HUES64 (cell line): Measurements from ENCODE around the gene ARHGAP22.

Experiments used
- H3K27ac ChIP-seq: 2 replicates; pipeline ENCODE4 v1.7.0; 2013; ENCODE audit warnings: low read depth, low read length, inconsistent platforms
- H3K27me3 ChIP-seq: 2 replicates; pipeline ENCODE4 v1.6.1; 2013; ENCODE audit warnings: mild to moderate bottlenecking, low read length; ENCODE audit not compliant: insufficient read depth
- H3K36me3 ChIP-seq: 2 replicates; pipeline ENCODE4 v1.6.1; 2013; ENCODE audit warnings: mild to moderate bottlenecking, low read length; ENCODE audit not compliant: insufficient read depth
- H3K4me1 ChIP-seq: 2 replicates; pipeline ENCODE4 v1.6.1; 2013; ENCODE audit warnings: mild to moderate bottlenecking, low read length, moderate library complexity; ENCODE audit not compliant: insufficient read depth
- H3K4me3 ChIP-seq: 2 replicates; pipeline ENCODE4 v1.5.1; 2013; ENCODE audit warnings: mild to moderate bottlenecking, low read length, moderate library complexity
- H3K9ac ChIP-seq: 2 replicates; pipeline ENCODE4 v1.6.1; 2013; ENCODE audit warnings: mild to moderate bottlenecking, low read depth, low read length
- H3K9me3 ChIP-seq: 2 replicates; pipeline ENCODE4 v1.6.1; 2013; ENCODE audit warnings: low read depth, low read length; ENCODE audit not compliant: insufficient read depth
- WGBS: fragments of 150-250, 120-280 bp; methylation state at CpG from one replicate; pipeline ENCODE4 v1.1.7; 2013; ENCODE audit warnings: missing lambda C conversion rate; 5-methylcytosine and 5-hydroxymethylcytosine counted together

Gene ARHGAP22

DNA sequence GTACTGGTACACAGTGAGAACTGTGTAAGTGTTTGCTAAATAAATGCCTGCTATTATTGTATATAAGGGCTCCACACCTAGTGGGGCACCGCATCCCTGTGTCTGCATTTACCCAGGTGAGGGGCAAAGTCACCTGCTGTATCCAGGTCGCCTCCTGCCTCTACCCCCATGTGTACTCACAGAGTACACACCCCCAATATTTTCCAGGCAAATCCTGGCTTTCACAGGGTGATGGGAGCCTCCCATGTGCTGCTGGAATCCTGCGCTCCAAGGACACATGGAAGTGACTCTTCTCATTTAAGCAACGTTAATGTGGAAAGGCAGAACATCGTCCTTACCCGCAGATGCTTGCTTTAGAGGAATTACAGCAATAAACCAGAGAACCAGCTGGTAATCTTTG is 48.2 kb downstream of the ARHGAP22 start:
- Histone ChIP-seq H3K36me3 (no peaks in the 10 kb centered on the region), H3K9ac (no peak overlapping the region), H3K4me3 (no peak overlapping the region), H3K9me3 (no peaks in the 10 kb centered on the region), H3K4me1 (no peaks in the 10 kb centered on the region; the same call in 1 of the 2 replicates), H3K27me3 (no peaks in the 10 kb centered on the region), H3K27ac (no peak overlapping the region)
- WGBS: 97% methylated on average over 6 of the region's 6 CpGs

GRCh38 chr10:48556065-48556464 is 48.8 kb downstream of the ARHGAP22 start:
- no peaks in the 10 kb centered on the region for H3K36me3 ChIP-seq
- no peak overlapping the region for H3K27ac ChIP-seq
- WGBS: 95% methylated on average over 5 of the region's 5 CpGs
- H3K27me3 ChIP-seq: no peaks in the 10 kb centered on the region
- H3K9ac ChIP-seq: no peak overlapping the region
- H3K4me1 ChIP-seq: no peaks in the 10 kb centered on the region; the same call in 1 of the 2 replicates
- H3K4me3 ChIP-seq: no peak overlapping the region
- no peaks in the 10 kb centered on the region for H3K9me3 ChIP-seq

DNA sequence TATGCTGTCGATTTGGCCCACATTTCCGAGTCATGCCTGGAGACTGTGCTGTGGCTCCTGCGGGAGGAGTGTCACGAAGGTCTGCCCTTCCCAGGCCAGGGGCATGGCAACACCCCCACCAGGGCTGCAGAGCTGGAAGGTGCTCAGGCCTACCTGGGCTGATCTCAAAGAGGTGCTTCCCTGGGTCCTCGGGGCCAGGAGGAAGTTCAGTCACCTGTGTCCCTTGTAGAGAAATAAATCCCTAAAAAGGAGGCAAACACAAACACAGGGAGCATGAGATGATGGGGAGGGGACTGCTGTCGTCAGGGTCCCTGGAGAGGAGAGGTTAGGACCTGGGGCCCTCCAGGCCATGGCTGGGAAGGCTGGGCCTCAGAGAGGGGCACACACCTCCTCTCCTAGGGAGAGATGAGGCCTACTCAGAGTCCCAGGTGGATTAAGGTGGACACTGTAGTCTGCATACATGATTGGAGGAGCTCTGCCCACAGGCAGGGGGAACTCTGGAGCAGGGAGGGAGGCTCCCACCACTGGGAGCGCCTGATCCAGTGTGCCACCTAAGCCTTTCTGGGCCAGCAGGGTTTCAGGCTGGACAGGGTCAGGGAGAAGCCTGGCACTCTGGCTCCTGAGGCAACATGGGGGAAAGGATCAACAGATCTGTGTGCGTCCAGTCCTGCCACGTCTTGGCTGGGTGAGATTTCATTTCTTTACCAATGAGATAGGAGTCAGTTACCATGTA is 49.4 kb downstream of the ARHGAP22 start:
- Histone ChIP-seq H3K9me3 (no peaks in the 10 kb centered on the region), H3K27me3 (no peaks in the 10 kb centered on the region), H3K9ac (no peak overlapping the region), H3K4me3 (no peak overlapping the region), H3K27ac (no peak overlapping the region), H3K36me3 (no peaks in the 10 kb centered on the region), H3K4me1 (no peaks in the 10 kb centered on the region; the same call in 1 of the 2 replicates)
- 88% methylated on average over 9 of the region's 9 CpGs for WGBS

DNA sequence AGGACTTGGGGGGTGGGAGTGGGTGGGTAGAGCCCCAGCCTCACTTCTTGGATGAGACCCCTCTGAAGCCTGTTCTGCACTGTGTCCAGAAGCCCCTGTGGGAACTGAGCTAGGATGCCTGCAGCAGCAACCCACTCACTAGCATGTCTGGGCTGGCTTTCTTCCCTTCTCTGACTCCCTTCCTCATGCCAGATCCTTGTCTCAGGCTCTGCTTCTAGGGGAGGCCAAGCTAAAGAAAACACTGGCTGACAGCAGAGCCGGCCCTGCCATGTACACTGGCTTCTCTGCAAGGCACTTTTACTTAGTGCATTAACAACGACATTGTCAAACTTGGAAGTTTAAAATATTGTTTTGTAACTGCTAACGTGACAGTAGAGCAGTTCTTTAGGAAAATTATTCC is 50.2 kb downstream of the ARHGAP22 start:
- no peaks in the 10 kb centered on the region for H3K27me3 ChIP-seq
- no peaks in the 10 kb centered on the region for H3K9me3 ChIP-seq
- 89% methylated on average over 3 of the region's 3 CpGs for WGBS
- no peaks in the 10 kb centered on the region; the same call in 1 of the 2 replicates for H3K4me1 ChIP-seq
- H3K4me3 ChIP-seq: no peak overlapping the region
- H3K9ac ChIP-seq: no peak overlapping the region
- no peak overlapping the region for H3K27ac ChIP-seq
- H3K36me3 ChIP-seq: no peaks in the 10 kb centered on the region

DNA sequence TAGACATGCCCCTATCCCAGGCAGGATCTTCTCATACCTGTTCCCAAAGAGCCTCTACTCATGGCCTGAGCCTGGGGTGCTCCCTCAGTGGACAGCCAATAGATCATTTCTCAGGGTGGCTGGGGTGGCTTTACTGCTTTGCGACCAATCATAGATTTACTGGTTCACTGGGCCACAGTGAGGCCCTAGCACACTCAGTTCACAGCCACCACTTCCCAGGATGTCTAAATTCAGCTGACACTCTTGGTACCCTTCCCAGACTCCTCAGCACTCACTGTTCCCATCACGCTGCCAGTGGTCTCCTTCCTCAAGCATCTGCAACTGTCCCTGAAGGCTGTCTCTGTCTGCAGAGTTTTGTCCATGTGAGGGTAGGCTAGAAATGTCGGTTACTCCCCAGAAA is 50.6 kb downstream of the ARHGAP22 start:
- 94% methylated on average over 3 of the region's 3 CpGs for WGBS
- H3K9ac ChIP-seq: no peak overlapping the region
- H3K27ac ChIP-seq: no peak overlapping the region
- H3K4me3 ChIP-seq: no peak overlapping the region
- no peaks in the 10 kb centered on the region; the same call in 1 of the 2 replicates for H3K4me1 ChIP-seq
- H3K27me3 ChIP-seq: no peaks in the 10 kb centered on the region
- H3K9me3 ChIP-seq: no peaks in the 10 kb centered on the region
- no peaks in the 10 kb centered on the region for H3K36me3 ChIP-seq

DNA sequence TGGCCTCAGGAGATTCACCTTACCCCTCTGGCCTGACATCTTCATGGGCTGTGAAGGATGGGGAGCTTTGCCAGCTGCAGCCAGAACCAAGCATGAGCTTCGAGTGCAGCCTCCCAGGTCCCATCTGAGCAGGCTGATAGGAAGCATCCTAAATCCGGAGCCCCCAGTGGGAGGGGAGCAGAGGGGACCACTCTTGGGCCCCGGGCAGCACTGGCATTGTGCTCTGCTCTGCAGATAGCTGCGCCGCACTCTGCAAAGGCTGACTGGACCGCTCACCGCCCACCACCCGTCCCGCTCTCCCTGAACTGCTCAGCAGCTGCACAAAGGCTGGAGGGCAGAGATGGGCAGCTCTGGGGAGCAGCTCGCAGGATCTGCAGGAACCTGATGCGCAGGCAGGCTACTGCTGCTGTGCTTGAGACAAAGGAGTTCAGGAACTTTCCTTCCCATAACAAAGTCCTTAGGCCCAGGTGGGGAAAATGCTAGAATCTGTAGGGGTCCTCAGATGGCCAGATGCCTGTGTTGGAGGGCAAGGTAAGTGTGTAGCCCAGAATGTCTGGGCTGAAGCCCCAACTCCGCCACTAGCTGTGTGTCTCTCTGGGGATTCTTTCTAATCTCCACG is 51.8 kb downstream of the ARHGAP22 start:
- Histone ChIP-seq H3K27ac (no peak overlapping the region), H3K9ac (no peak overlapping the region), H3K27me3 (no peaks in the 10 kb centered on the region), H3K36me3 (no peaks in the 10 kb centered on the region), H3K4me1 (no peaks in the 10 kb centered on the region; the same call in 1 of the 2 replicates), H3K9me3 (no peaks in the 10 kb centered on the region), H3K4me3 (no peak overlapping the region)
- WGBS: 93% methylated on average over 13 of the region's 13 CpGs

DNA sequence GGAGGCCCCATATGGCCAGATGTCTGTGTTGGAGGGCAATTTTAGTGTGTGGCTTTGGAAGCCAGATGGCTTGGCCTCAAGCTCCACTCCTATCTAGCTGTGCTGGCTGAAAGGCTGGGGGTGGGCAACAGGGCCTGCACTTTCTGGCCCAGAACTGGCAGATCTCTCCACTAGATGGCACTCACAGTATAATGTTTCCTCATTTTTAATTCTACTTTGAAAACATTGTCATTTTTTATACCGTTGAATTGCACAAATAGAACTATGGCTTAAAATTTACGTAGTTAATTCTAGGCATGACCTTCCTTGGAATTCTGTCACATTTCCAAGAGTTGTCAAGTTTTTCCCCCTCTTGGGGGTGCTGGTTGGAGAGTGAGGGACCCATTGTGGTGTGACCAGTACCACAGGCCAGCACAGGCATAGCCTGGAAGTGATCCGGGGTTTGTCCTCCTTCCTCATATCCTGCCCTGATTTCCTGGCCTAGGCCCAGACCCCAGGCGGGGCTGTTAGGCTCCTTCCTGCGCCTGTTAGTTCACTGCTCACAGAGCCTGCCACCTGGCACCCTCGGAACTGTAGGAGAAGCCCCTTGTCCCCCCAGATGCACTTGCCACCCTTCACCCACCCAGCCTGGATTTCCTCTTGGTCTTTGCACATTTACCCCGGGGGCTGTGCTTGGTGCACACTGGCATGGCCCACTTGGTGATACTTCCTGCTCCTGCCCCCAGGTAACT is 52.8 kb downstream of the ARHGAP22 start:
- Histone ChIP-seq H3K36me3 (no peaks in the 10 kb centered on the region), H3K27me3 (no peaks in the 10 kb centered on the region), H3K4me3 (no peak overlapping the region), H3K4me1 (no peaks in the 10 kb centered on the region; the same call in 1 of the 2 replicates), H3K27ac (no peak overlapping the region), H3K9me3 (no peaks in the 10 kb centered on the region), H3K9ac (no peak overlapping the region)
- 78% methylated on average over 7 of the region's 7 CpGs for WGBS

DNA sequence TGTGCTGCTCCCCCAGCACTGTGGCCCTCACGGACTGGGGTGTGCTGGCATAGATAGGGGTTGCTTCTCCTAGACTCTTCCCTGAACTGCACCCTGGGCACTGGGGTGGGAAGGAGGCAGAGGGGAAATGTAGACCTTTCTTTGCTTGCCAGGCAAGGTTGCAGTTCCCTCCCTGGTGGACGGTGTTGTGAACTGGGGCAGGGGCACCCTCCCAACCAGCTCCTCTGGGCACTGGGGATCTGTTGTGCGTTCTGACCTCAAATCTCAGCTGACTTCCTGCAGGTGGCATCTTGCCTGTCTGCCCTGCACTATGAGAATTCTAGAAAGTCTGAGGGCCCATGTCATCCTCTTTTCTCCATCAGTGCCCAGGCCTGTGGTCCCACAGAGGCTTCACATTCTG is 53.9 kb downstream of the ARHGAP22 start:
- Histone ChIP-seq H3K4me3 (no peak overlapping the region), H3K9me3 (no peaks in the 10 kb centered on the region), H3K27ac (no peak overlapping the region), H3K4me1 (no peaks in the 10 kb centered on the region; the same call in 1 of the 2 replicates), H3K27me3 (no peaks in the 10 kb centered on the region), H3K36me3 (no peaks in the 10 kb centered on the region), H3K9ac (no peak overlapping the region)
- 96% methylated on average over 2 of the region's 3 CpGs for WGBS

- Histone ChIP-seq H3K4me1 (no peaks in the 10 kb centered on the region; the same call in 1 of the 2 replicates), H3K27ac (no peak overlapping the region), H3K27me3 (no peaks in the 10 kb centered on the region), H3K9ac (no peak overlapping the region), H3K36me3 (no peaks in the 10 kb centered on the region), H3K9me3 (no peaks in the 10 kb centered on the region), H3K4me3 (no peak overlapping the region)
- 86% methylated on average over 6 of the region's 6 CpGs for WGBS
Observed at GRCh38 chr10:48550071-48550691, 54.7 kb downstream of the ARHGAP22 start.

DNA sequence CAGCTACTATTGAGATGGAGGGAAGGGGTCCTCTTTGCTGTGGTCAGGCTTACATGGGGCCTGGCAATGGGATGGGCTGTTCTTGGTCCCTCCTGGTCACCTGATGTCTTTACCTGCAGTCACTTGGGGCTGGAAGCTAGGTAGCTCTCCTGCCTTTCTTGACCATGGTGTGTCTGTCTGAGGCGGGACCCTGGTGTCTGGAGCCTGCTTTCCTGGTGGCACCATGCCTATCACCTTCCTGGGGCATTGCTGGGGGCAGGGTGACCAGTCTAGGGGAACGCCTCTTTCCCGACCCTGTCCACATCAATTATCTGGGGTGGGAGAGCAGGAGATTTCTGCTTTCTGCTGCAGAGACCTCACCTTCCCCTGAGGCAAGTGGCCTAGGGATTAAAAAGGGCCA is 55.6 kb downstream of the ARHGAP22 start:
- Histone ChIP-seq H3K9me3 (no peaks in the 10 kb centered on the region), H3K27ac (no peak overlapping the region), H3K27me3 (no peaks in the 10 kb centered on the region), H3K4me1 (no peaks in the 10 kb centered on the region; the same call in 1 of the 2 replicates), H3K36me3 (no peaks in the 10 kb centered on the region), H3K4me3 (no peak overlapping the region), H3K9ac (no peak overlapping the region)
- 69% methylated on average over 3 of the region's 3 CpGs for WGBS
